Activated CD4-positive, alpha-beta T cell treated with anti-CD3 and anti-CD28 coated beads for 24 hours (primary cell): ENCODE results near the gene EPB41L2.

Experiments
- DNase-seq, 2 donors: peaks; one replicate each; pipeline ENCODE4 v3.0.0-alpha.2; 2020; ENCODE audit warnings: low read depth in 2 of 2

The EPB41L2 gene

DNA sequence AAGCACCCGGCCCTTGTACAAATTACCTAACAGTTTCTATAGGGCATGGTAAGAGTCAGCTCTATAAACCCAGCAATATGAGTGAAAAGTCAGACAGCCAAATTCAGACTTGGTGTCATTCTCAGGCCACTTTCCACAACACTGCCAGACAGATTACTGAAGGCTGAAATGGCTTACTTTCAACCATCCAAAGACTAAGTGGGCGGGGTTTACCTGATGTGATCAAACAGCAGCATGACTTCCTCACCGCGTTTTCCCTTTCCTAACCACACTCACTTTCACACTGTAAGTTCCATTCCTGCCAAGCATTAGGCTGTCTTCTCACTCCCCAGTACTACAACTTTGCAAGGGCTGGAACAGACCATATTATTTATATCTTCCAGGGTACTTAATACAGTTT, 149.9 kb downstream of the EPB41L2 start:
- DNase-seq, result no peak

DNA sequence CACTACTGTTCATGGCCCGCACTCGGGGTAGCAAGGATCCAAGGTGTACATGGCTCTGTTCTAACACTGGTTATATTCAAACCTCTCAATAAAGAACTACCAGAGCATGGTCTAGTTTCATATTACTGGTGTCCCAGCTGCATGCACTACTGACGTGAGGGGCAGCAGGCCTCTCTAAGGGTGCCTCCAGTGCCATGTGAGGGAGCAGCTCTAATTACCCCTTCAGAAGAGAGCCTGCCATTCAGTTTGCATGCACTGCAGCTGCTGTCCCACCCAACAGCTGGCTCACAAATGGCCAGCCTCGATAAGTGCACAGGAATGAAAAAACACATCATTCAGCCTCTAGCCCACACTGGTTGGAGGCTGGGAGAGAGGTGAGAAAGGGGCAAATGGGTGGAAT, 150.6 kb downstream of the EPB41L2 start:
- no peak for DNase-seq

DNA sequence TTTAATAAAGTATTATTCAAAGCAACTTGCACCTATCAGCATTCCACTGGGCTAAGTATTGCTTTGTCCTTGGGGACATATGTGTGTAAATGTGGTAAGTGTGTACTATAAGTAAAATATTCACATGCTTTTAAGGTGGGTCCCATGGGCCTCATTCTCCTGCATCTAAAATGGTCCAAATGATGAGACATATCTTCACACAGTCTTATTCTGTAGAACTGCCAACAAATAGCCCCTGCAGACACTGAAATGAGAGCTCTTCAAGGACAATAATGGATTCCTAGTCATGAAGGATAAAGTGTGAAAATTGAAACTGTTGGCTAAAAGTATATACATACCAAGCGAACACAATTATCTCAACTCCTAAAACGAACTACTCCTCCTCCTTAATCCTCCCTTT, 154.1 kb downstream of the EPB41L2 start:
- no peak for DNase-seq

DNA sequence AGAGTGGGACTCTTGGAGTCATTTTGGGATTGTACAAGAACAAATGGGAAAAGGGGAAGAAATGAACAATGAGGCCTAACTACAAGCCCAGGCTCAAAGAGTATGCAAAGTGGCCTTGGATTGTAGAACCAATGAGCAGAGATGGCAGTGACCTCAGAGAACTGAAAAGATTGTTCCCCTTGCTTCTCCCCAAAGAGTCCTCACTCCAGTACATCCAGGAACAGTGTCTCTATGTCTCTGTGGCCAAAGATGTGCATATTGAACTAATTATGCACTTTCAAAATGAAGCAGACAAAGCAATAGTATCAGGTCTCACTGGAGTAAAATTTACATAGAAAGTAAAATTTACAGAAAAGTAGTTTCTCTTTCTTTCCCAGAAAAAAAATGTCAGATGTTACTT, 154.9 kb downstream of the EPB41L2 start:
- DNase-seq, result no peak

DNA sequence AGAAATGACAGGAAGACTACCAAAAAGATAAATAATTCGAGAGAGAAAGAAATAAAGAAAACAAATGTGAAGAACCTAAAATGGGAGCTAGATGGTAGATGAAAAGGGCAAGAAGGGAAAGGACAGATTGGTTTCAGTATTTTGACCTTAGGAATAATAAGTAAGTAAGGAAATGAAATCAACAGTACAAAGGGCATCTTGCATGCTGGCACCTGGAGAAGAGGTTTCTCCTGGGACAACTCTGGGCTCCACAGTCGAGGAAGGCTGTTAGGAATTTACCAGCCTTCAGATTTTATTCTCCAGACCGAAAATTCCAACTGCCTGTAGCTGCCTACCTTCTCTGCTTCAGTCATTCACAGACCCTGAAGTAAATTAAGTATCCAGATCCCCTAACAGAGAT, 155.4 kb downstream of the EPB41L2 start:
- no peak for DNase-seq

DNA sequence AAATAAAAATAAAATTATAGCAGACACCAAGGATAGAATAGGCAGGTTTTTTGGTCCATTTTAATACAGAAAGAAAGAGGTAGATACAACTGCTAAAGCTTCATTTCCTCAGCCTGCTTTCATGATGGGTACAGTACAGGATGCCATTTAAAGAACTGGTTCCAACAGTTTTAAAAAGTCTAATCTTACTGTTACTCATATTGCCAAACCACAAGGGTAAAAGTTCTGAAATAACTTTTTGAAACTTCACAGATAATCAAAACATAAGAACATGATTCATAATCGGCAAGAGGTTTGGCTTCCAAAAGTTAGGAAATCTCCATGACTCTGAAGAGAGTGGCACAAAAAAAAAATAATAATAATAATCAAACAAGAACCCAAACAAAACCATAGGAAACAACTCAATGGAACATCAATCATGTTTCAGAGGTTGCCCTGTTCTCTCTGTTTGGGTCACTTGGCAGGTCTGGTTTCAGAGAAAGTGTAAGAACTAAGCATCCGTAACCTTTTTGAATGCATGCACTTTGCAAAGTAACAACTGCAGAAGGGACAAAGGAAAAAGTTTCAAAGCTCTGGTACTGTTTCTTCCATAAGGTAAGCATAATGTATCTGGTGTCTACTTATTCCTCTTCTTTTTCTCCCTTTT, 156.2 kb downstream of the EPB41L2 start:
- no peak for DNase-seq

DNA sequence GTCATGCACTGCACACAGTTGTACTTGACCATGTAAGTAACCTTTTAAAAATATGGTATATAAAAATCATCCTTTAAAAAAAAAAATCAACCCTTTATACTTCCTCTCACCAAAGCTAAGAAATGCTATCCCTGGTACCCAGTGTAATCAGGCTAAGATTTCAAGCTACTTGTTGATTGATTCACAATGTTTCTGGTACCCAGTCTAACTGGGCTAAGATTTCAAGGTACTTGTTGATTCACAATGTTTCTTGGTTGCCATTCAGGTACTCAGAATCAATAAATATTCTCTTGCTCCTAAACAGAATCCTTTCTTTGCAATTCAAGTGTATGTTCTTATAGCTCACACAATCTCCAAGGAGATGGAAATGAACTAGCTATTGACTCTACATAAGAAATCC, 159.4 kb downstream of the EPB41L2 start:
- no peak for DNase-seq

DNA sequence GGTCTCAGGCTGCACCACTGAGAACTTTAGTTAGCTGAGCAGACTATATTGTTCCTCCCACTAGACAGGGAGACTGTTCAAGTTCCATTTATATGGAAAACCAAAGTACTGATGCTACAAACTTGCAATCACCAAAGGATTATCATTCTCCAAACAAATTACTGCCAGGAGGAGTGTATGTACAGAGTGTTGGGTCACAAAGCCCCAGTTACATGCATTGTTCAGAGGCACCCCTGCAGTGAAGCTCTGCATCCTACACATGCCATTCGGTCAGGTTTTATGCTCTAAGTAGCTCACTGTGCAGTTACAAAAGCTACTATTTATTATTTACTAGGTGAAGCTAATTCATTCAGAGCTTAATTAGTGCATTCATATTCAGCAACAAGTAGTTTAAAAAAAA, 160.0 kb downstream of the EPB41L2 start:
- DNase-seq, result no peak

DNA sequence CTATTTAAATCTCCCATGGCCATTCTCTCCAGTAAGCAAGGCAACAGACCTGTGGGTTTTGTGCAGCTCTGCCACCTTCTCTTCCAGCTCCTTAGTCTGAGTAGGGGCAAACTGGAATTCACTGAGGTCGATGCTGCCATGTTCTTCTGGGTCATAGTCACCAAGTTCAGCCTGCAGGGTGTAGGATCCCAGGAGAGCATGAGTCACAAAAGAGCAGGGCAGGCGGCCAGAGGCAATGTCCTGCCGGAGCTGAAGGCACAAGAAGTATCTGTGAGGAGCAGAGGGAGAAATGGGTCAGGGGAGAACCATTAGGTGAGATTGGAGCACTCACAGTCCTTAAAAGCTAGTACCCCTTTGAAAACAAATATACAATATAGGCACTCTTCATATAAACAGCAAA, 162.1 kb downstream of the EPB41L2 start:
- DNase-seq, result no peak

DNA sequence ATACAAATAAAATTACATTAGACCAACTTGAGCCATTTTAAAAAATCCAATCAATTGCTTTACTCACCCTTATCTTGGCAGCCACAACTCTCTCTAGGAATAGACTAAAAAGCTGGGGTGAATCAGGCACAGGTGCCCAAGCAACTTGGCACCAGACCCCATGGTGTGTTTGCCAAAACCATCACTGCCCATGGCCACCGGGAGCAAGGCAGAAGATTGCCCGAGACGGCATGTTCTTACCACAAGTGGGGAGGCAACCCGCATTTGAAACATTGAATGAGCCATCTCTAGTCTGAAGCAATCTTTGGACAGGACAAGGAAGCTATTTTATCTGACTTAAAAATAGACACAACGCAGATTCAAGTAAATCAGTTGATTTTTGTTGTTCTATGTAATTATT, 166.8 kb downstream of the EPB41L2 start:
- DNase-seq, result no peak

DNA sequence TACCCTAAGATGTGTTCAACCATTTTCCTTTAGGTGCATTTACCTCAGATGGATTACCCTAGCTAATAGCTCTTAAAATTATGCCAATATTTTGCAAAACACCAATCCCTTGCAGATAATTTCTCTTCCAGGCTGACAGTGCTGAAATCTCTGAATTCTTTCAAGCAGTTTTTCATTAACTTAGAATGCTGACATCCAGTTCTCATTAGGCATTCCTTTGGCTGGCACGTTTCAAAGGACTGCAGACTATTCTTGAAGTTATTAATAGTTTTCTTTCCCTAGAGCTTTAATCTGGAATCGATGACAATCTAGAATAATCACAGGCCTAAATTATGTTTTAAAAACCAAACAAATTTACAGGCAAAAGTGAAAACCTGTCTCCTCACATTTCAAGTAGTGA, 167.5 kb downstream of the EPB41L2 start:
- no peak for DNase-seq

DNA sequence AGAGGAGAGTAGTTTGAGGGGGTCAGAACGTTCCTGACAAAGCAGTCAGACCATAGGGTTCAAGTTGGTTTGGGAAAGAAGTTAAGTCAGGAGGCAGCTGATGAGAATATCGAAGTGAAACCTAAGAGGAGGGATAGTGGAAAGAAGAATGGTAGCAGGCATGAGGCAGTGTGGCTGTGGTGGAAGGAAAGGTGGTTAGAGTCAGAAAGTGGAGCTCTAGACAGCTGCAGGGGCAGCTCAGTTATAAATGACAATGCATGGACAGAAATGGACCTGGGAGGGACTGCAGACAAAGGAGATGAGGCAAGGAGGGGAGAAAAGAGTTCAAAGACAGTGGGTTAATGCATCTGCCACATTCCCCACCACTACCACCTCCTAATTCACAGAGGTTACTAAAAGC, 169.3 kb downstream of the EPB41L2 start:
- no peak for DNase-seq

DNA sequence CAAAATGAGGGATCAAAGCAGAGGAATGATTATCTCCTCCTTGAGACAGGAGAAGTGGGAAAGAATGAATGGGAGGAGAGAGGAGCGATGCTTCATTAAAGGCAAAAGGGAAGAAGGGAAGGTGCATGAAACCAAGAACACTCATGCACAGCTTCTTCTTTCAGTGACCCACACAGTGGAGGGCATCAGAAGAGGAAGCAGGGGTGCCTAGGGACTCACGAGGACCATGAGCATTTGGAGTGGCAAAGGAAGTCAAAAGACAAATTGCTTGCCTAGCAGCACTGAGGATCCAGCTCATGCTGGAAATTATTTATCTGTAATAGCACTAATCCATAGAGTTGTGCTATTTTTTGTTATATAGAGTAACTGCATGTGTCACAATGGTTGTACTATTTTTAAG, 169.8 kb downstream of the EPB41L2 start:
- no peak for DNase-seq

DNA sequence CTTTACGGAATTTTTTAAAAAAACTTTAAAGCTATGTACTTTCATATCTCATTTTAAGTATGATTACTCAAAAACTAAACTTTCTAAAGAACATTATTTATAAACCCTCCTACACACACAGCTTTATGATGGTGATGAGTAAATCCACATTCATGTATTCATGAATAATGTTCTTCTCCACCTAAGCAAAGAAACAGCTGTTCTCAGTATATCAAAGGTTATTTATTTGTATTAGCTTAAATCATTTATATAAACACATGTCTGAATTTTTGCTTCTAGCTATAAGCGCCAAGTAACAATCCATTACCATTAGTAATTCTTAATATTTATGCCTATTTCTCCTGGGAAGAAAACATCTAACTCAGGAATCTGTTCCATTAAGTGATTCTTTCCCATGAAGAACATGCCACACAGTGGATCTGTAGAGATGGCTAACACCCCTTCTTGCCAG, 172.5 kb downstream of the EPB41L2 start:
- no peak for DNase-seq

DNA sequence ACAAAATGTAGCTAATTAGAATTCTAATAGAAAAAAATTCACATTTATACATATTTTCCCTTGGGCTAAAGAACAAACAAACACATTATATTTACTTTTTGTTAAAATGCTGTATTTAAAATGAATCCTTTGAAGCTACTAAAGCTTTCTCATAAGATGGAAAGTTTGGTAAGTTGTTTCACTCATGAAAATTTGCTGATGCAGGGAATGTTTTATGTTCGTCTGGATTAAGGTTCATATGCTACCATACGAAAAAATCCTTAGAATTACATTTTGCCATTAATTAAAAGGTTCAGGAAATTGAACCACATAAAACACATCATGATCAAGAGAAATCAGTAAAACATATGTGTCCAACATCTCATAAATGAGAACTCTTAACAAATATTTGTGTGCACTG, 173.6 kb downstream of the EPB41L2 start:
- DNase-seq, result no peak

DNA sequence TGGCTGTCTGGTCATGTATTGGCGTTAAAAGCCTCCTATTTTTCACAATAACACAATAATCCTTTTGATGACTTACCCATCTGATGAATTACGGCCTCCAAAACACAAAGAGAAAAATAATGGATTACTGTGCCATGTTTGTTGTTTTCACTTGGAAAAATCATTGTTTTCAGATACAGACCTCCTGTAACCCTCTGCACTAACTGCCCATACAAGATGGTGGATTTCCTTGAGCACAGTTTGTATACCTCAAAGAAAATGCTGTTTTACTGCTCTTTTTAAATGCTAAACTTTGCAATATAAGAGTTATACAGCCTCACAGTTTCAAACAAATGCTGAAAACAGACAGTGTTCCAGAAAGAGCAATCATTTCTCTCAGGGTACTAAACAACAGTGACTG, 174.8 kb downstream of the EPB41L2 start:
- no peak for DNase-seq

DNA sequence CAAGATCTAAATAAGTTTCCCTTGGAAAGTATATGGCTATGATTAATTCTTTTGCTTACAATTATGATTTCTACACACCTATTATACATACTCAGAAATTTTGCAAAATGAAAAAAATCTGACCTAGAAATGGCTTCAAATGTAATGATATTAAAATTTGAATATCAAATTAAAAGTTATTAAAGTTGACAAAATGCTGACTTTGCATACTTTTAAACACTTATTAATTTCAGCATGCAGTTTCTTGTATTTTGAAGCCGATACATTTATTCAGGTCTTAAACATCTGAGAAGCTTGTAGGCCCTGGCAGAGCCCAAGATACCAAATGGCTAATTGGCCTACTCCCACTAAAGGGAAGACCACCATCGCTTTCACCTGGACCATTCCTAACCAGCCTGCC, 176.1 kb downstream of the EPB41L2 start:
- DNase-seq, result no peak

DNA sequence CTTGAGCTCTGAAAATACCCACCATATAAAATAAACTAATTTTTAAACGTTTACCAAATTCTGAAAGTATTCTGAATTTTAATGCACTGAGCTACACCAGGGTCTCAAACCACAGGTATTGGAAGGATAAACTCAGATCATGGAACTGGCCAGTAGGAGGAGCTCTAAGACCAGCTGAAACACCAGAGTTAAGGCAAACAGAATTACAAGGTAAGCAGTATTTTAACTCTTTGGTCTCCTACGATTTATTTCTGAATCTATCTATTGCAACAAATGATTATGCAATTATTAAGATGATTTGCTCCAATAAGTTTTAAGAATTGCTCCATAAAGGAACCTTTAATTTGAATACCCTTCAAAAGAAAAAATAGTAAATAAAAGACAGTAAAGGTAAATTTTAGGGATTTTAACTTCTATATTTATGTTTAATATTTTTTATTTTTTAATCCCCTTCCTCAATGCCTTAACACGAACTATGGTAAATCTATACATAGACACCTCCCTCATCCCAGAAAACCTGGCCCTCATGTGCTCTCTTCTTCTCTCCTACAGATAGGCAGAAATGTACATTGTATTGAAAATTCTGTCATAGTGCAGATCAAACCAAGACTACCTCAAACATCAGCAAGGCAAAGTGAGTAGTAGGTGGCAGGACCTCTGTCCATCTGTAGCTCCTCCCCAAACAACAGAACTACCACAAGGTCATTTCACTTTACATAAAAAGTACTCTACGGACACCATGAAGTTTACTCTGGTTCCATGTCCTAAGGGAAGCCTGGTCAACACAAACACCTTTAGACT, 177.5 kb downstream of the EPB41L2 start:
- DNase-seq, result peak; percentile 44 to 73

DNA sequence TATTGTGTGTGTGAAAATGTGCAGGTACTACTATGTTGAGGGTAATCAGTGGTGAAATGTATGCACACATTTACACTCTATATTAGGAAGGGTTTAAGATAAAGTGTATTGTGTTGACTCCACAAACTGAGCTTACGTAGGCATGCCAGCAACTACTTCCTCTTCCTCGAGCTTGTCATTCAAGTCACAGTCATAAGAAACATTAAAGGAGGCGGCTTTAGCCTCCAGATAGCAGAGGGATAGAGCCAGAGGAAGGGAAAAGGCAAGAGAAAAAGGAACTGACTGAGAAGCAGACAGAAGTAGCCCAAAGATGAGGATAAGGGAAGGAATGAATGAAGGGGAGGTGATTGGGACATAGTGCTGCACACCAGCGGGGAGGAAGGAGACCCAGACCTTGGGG, 180.7 kb downstream of the EPB41L2 start:
- DNase-seq, result no peak

DNA sequence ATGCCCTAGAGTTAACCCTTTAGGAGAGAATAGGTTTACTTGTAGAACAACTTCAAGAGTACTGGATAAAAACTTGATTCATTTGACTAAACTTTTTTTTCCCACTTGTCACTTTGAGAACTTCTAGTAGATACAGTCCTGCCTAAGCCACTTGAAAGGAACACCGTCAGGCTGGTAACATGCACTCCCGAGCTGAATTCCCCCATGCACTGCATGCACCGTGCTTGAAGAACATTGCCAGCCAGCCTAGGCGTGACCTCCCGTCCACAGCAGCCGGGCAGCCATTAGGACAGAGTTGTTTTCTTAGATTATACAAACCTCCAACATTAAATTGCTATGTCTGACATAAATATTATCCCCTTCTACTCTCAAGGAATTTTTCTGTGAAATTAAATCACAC, 183.2 kb downstream of the EPB41L2 start:
- DNase-seq, result no peak

DNA sequence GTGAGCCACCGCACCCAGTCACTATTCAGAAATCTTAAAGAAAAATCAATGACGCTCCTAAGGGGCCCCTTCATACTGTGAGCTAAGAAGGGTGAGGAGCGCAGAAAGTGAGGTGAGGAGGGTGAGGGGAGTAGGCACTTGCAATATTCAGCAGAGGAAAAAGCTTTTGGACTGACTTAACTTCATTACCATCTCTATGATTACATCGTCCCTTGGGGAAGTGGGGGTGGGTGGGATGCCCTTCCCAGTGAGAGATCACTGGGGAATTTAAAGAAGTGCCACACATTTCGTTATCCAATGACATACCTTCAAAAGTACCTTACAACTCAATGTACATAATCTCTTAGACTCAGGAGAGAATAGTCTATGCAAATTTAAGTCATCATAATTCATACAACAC, 189.3 kb downstream of the EPB41L2 start:
- no peak for DNase-seq

DNA sequence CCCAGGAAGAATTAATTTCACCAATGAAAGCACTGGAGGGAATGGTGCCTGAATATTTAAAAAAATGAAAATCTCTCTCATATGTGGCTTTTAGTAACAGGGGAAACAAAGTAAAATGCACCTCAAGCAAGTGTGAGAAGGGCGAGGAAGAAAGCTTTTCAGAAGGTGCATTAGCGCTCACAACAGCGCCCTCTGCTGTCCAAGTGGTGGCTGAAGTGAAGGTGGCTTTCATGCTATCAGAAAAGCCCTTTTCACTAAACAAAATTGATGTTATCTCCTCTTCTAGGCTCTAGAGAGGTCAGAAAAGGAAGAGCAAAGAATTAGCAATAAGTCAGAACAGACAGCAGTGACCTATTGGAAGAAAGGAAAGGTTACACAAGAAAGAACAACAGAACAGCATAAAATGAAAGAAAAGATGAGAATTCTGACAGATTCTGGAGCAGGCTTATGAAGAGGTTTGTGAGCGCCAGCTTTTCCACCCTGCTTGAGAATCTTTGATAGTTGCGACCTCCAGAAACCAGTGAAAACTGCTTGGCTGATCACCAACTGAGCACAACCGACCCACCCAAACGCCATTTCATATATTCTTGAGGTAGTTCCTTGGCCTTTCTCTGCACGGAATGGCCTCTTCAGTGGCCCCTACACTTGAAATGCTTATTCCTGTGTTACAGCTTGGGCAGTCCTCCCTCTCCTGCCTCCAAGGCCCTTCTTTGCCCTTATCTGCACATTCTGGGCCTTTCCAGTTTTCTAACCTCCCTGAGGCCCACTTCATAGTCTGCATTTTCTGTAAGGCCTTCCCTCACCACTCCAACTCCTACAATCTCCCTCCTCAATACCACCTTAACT, 190.6 kb downstream of the EPB41L2 start:
- peak; percentile 48 to 66 for DNase-seq
